Left ventricle myocardium inferior (tissue), 1 donor: ENCODE data around the gene NHLRC4. TPM values are rescaled to one million over a fixed set of nuclear protein-coding genes. Genes with fewer than 3 reads are reported as not detected.

Experiments
- DNase-seq: peaks from one replicate; pipeline ENCODE4 v3.0.0-alpha.2; 2020
- H3K27ac ChIP-seq: fragments of 200-600 bp; replicated peaks from 2 replicates; pipeline ENCODE4 v1.8.0; 2021
- H3K27me3 ChIP-seq: fragments of 200-600 bp; 2 replicates; pipeline ENCODE4 v1.8.0; 2021; ENCODE audit warnings: low read depth
- H3K36me3 ChIP-seq: fragments of 200-600 bp; 2 replicates; pipeline ENCODE4 v1.8.0; 2021
- H3K4me1 ChIP-seq: fragments of 200-600 bp; 2 replicates; pipeline ENCODE4 v1.8.0; 2021
- H3K4me3 ChIP-seq: fragments of 200-600 bp; 2 replicates; pipeline ENCODE4 v1.8.0; 2021; ENCODE audit warnings: mild to moderate bottlenecking, moderate library complexity
- H3K9me3 ChIP-seq: fragments of 200-600 bp; replicated peaks from 2 replicates; pipeline ENCODE4 v1.8.0; 2021
- intact Hi-C: fragments of 100-400 bp; cut with micrococcal nuclease; formaldehyde crosslinking; loops from one replicate; pipeline ENCODE4 v1.11.0; 2022
- total RNA-seq: library from RNA; stranded (reverse); fragmentation: NEBNext Ultra II Directional; extraction: Animal tissue kit (Norgen Biotek cat#: 25700); gene quantifications from one replicate; pipeline ENCODE4 v1.2.1, GENCODE V29; 2021
- TF ChIP-seq, protein P1 (sequence below): fragments of 200-600 bp; IDR thresholded peaks from 2 replicates; pipeline ENCODE4 v1.8.0; 2021; ENCODE audit warnings: antibody characterized with exemption, mild to moderate bottlenecking, borderline replicate concordance
- donor health status: DM: no; HTN: yes; CAD: no; lungs with severe emphysema.

NHLRC4 gene
- total RNA-seq, 1 donor from 2014 or later = 0.11 TPM

DNA sequence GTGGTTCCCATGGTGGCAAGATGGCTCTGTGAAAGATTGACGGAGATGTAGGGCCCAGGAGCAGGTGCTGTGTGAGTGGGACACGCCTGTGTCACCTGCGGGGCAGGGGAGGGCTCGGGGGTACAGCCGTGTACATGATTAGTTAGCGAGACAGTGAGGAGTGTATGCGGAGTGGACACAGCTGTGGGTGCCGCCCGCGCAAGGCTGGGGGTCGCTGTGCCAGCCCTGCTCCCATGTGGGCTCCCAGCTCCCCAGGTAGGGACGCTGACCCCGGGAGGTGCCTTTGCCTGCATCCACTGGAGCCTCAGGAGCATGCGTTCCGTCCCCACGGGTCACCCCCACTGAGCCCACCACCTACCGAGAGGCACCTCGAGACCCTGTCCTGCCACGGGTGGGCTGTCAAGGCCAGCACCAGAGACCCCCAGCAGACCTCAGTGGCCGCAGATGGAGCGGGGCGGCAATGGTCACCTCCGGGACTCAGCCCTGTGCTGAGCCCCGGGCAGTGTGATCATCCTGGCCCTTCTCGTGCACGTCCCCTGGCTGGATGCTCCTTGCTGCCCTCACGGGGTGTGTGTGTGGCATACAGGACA lies 31.9 kb upstream of the NHLRC4 start:
- no peak overlapping the region for H3K4me3 ChIP-seq
- intact Hi-C loops = no loop called here
- no peaks in the 10 kb centered on the region for H3K9me3 ChIP-seq
- DNase-seq = no peak
- H3K27ac ChIP-seq = no peak overlapping the region
- TF ChIP-seq, protein P1, sequence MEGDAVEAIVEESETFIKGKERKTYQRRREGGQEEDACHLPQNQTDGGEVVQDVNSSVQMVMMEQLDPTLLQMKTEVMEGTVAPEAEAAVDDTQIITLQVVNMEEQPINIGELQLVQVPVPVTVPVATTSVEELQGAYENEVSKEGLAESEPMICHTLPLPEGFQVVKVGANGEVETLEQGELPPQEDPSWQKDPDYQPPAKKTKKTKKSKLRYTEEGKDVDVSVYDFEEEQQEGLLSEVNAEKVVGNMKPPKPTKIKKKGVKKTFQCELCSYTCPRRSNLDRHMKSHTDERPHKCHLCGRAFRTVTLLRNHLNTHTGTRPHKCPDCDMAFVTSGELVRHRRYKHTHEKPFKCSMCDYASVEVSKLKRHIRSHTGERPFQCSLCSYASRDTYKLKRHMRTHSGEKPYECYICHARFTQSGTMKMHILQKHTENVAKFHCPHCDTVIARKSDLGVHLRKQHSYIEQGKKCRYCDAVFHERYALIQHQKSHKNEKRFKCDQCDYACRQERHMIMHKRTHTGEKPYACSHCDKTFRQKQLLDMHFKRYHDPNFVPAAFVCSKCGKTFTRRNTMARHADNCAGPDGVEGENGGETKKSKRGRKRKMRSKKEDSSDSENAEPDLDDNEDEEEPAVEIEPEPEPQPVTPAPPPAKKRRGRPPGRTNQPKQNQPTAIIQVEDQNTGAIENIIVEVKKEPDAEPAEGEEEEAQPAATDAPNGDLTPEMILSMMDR = no peak
- H3K36me3 ChIP-seq = peaks cover 12% of the 10 kb centered on the region
- H3K4me1 ChIP-seq = peaks cover 45% of the 10 kb centered on the region
- no peaks in the 10 kb centered on the region for H3K27me3 ChIP-seq

DNA sequence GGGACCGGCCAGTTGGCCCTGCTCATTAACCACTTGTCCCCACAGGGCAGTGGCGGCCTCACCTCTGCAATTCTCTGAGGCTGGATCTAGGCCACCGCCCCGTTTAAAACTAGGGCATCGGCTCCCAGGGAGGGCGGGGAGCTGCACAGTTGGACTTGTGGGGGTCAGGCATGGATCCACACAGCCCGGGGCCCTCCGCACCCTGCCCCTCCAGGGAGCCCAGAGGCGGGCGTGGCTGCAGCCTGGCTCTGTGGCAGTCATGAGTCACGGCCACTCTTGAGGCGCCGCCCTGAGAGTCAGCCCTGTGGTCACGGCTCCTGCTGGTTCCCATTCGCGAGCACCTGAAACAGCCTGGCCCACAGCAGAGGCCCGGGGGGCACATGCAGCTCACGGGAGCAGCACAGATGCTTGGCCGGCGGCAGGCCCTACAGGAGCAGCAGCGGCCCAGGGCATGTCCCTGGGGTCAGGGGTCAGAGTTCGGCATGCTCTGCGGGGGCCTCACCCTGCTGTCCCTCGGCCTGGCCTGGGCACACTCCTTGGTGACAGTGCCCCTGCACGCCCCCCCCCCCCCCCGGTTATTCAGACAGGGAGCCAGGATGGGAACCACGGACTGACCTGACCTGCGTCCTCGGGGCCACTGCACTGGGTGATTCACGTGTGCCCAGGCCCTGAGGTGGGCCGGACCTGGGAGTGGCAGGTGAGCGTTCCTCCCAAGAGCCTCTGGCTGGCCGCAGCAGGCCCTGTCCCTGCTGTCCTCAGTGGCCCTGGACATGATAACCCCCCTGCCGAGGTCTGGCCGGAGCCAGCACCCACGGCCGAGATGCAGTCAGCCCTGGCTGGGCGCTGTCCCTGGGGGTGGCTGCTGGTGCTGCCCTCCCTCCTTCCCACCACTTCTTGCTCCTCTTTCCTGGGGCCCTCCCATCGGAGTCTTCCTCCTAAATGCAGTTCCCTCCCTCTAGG lies 31.1 kb upstream of the NHLRC4 start:
- TF ChIP-seq, protein P1 = no peak
- intact Hi-C loops = no loop called here
- DNase-seq = no peak
- Histone ChIP-seq H3K9me3 (no peaks in the 10 kb centered on the region), H3K27ac (no peak overlapping the region), H3K4me3 (no peak overlapping the region), H3K4me1 (peaks cover 38% of the 10 kb centered on the region), H3K27me3 (no peaks in the 10 kb centered on the region), H3K36me3 (peaks cover 20% of the 10 kb centered on the region)

DNA sequence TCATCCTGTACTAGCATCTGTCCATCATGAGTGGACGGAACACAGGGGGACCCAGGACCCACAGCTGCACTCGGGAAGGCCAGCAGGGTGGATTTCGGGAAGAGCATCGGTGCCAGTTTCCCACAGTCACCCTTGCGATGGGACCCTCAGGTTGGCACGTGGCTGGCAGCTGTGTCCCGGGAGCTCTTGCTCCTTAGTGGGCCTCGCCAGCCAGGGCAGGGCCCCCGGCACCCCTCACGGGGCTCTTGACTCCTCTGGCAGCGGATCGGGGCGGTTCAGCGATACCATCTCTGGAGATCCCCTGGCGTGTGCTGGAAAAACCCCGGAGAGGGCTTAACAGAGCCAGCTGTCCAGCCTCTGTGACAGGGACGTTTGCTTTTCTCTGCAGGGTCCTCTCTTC lies 30.1 kb upstream of the NHLRC4 start:
- Histone ChIP-seq H3K9me3 (no peaks in the 10 kb centered on the region), H3K4me3 (no peak overlapping the region), H3K27me3 (no peaks in the 10 kb centered on the region), H3K4me1 (peaks cover 30% of the 10 kb centered on the region), H3K36me3 (peaks cover 23% of the 10 kb centered on the region), H3K27ac (no peak overlapping the region)
- intact Hi-C loops = no loop called here
- TF ChIP-seq, protein P1 = no peak
- no peak for DNase-seq

DNA sequence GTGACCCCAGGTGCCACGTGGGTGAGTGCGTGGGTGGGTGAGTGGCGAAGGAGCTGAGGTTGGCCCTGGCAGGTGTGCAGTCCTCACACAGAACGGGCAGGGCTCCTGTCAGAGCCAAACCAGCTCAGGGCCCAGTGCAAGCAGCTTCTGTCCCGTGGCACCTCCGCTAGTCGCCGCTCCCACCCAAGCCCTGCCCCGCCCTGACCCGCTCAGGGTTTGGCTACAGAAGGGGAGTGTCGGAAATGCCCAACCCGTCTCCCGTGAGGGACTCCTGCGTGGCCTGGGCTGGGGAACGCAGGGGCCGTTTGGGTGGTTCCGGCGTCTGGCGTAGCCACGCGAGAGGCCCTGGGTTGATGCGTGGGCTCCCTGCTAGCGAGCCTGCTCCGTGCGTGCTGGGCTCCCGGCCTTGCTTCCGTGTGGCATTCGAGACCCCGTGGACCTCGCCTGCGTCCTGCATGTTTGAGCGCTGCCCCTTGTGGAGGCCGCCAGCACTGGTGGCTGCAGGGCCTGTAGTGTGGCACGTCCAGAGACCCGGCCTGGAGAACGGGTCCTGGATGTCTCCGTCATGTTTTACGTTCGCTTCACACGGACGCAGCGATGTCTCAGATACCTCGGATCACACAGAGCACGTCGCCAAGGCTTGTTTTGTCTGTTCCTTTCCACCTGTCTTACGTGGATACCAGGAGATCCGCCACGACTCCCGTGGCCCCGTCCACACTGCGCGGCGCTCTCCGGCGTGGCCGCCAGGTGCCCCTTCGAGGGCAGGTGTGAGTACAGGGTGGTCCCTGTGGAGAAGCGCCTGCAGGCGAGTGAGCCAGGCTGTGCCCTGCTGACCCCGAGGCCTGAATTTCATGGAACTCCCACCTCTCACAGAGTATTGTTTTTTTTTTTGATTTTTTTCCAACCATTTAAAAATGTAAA lies 29.1 kb upstream of the NHLRC4 start:
- Histone ChIP-seq H3K9me3 (no peaks in the 10 kb centered on the region), H3K36me3 (peaks cover 23% of the 10 kb centered on the region), H3K4me3 (no peak overlapping the region), H3K4me1 (peaks cover 26% of the 10 kb centered on the region), H3K27ac (no peak overlapping the region), H3K27me3 (no peaks in the 10 kb centered on the region)
- intact Hi-C loops = no loop called here
- TF ChIP-seq, protein P1 = no peak
- DNase-seq = no peak

DNA sequence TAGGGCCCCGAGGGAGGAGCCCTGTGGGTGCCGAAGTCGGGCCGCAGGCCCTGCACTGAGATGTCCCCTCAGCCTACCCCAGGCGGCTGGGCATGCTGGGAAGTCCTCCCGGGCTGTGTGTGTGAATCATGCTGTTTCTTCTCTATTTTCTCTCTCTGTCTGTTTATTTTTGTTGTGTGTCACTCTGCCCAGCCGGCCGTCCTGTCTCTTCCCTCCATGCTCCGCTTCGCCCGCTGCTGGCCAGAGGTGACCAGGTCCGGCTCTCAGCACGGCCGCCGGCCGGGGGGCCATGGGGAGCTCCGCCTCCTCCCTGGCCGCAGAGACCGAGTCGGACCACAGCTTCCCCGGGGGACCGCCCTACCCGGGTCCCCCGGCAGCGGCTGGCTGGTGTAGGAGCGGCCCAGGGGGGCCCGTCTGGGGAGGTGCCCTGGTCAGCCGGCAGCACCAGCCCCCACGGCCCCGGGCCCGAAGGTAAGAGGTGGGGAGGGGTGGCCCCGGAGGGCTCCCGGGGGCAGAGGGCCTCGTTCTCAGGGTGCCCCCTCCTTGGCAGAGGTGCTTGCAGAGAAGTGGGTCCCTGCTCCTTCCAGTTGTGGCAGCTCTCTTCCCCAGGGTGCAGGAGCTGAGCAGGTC lies 26.8 kb upstream of the NHLRC4 start:
- intact Hi-C loops = no loop called here
- Histone ChIP-seq H3K4me3 (no peak overlapping the region), H3K9me3 (no peaks in the 10 kb centered on the region), H3K4me1 (peaks cover 7% of the 10 kb centered on the region), H3K27ac (no peak overlapping the region), H3K27me3 (no peaks in the 10 kb centered on the region), H3K36me3 (peaks cover 23% of the 10 kb centered on the region)
- DNase-seq = no peak
- TF ChIP-seq, protein P1 = no peak
